Activated naive CD4-positive, alpha-beta T cell treated with anti-CD3 and anti-CD28 coated beads, Interleukin-2, amount 50 U/mL, for 16 hours (primary cell): ENCODE measurements around the gene FMO4.
"Not testable (repeated sequence)": the region's sequence is repeated elsewhere in the genome, so short reads cannot be mapped to it uniquely, and the experiment has no call there.

Source experiments
- DNase-seq: peaks from one replicate; pipeline ENCODE4 v3.0.0-alpha.2; 2020

Gene FMO4

DNA sequence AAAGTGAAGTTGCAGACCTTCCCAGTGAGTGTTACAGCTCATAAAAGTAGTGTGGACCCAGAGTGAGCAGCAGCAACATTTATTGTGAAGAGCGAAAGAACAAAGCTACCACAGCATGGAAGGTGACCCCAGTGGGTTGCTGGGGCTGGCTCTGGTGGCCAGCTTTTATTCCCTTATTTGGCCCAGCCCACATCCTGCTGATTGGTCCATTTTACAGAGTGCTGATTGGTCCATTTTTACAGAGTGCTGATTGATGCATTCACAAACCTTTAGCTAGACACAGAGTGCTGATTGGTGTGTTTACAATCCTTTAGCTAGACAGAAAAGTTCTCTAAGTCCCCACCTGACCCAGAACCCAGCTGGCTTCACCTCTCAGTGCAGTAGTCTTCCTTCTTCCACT lies 76.8 kb downstream of the FMO4 start:
- not testable (repeated sequence) for DNase-seq
